Cerebellar nuclear complex (tissue), 1 donor: ENCODE results near the gene GSKIP.

Source experiments
- DNase-seq, 2 experiments: peaks; one replicate each; lab custom pipeline; 2025; lab: John Stamatoyannopoulos, UW

The GSKIP gene

DNA sequence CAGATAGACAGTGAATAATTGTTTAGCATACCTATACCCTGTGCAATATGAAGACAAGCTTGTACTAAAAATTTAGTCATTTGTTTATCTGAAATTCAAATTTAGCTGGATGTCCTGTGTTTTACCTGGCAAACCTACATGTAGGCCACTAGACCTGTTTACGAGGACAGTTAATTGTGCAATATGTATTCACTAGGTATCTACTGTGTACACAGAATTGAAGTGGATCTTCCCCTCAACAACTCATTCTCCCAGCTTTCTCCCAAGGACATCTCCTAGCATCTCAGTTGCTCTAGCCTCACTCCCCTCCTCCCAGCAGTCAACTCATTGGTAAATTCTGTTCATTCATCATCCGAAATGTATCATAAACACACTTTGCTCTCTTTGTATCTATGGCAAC lies 53.9 kb downstream of the GSKIP start:
- DNase-seq, result no peak

- DNase-seq, result no peak
Observed at GRCh38 chr14:96418075-96418474, 54.7 kb downstream of the GSKIP start.

DNA sequence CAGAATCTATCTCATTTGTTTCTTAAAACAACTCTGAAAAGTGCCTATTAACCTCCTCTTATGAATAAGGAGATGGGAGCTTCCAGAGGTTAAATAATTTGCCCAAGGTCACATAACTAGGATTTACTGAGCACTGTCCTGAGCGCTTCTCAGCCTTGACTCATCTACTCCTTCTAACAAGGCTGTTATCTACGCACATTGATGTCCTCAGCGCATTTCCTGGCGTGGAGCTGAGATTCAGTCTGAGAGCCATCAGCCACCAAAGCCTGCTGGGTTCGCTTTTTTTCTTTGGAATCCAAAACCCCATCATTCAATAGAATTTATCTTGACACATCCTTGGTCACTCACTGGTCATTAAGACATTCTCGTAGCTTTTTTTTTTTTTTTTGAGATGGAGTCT lies 57.9 kb downstream of the GSKIP start:
- no peak for DNase-seq

GRCh38 chr14:96422992-96423391 lies 59.7 kb downstream of the GSKIP start:
- no peak for DNase-seq

GRCh38 chr14:96423446-96424108 lies 60.3 kb downstream of the GSKIP start:
- no peak for DNase-seq

- DNase-seq, result peak in 1 of 2 experiments; percentile 23
Observed at GRCh38 chr14:96424109-96424989, 61.0 kb downstream of the GSKIP start.

DNA sequence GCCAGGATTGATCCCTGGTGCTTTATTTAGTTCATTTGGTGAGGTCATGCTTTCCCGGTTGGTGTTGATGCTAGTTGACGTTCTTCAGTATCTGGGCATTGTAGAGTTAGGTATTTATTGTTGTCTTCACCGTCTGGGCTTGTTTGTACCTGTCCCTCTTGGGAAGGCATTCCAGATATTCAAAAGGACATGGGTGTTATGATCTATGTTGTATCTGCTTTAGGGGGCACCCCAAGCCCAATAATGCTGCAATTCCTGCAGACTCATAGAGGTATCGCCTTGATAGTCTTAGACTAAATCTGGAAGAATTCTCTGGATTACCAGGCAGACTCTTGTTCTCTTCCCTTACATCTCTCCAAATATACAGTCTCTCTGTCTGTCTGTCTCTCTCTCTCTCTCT lies 70.7 kb downstream of the GSKIP start:
- no peak for DNase-seq
